K562 (cell line): Measurements from ENCODE around the gene DNAJB4. TPM values are rescaled to one million over a fixed set of nuclear protein-coding genes. Genes with fewer than 3 reads are reported as not detected.

ENCODE experiments used
- ATAC-seq: fragments of 200-7000 bp; cut with Tn5 transposase; 3 replicates; pipeline ENCODE4 v1.9.1; 2020; ENCODE audit warnings: moderate library complexity
- BruUV-seq: library from RNA; stranded (reverse); fragments of 400-500 nt; replicated peaks from 2 replicates; lab custom pipeline; 2021; lab: Mats Ljungman, UMichigan
- CTCF ChIA-PET: fragments of 300-600 bp; formaldehyde crosslinking; extraction: SDS; loops from one replicate; lab custom pipeline; 2021; ENCODE audit warnings: low intra/inter-chr PET ratio; lab: Yijun Ruan, JAX
- POLR2A ChIA-PET: fragments of 300-600, 350-650 bp; sonication (Branson Sonifier 250); formaldehyde crosslinking; extraction: SDS; loops from one replicate; lab custom pipeline; 2021; ENCODE audit warnings: antibody characterized with exemption, inconsistent platforms; lab: Yijun Ruan, JAX
- DNase-seq, 4 experiments: peaks; one replicate each; pipeline versions ENCODE4 v3.0.0 to v3.0.0-alpha.2; 2011 to 2018; ENCODE audit warnings: low spot score in 3 of 4, mixed read lengths in 3 of 4; ENCODE audit errors: extremely low read depth in 1 of 4
- FAIRE-seq: peaks from 2 replicates; lab custom pipeline; 2011; peaks lifted over from hg19 to GRCh38; lab: Jason Lieb, UNC
- H2AFZ ChIP-seq: 2 replicates; pipeline ENCODE4 v1.6.0; 2011; ENCODE audit warnings: low read depth, low read length, control low read depth, inconsistent platforms
- H3K27ac ChIP-seq: fragments of 200-600 bp; 3 replicates; pipeline ENCODE4 v1.8.0; 2011; ENCODE audit warnings: low read depth, mild to moderate bottlenecking, control low read depth, inconsistent platforms, low read length, moderate library complexity, mixed read lengths; ENCODE audit errors: extremely low read depth
- H3K27me3 ChIP-seq, 2 experiments: fragments of 300-600 bp in 1 of 2; 2 replicates in 1 of 2; 3 replicates in 1 of 2; pipeline versions ENCODE4 v1.6.0 to v1.8.0; 2011; ENCODE audit warnings: inconsistent platforms in 2 of 2, low read length in 2 of 2, mild to moderate bottlenecking in 1 of 2, mixed read lengths in 1 of 2, moderate library complexity in 1 of 2; ENCODE audit not compliant: control insufficient read depth in 2 of 2, insufficient read depth in 2 of 2
- H3K36me3 ChIP-seq: fragments of 300-600 bp; 3 replicates; pipeline ENCODE4 v1.8.0; 2011; ENCODE audit warnings: mild to moderate bottlenecking, low read length, inconsistent platforms; ENCODE audit not compliant: control insufficient read depth, insufficient read depth
- H3K4me1 ChIP-seq, 2 experiments: fragments of 200-600 bp in 1 of 2; replicated peaks in 1 of 2; 2 replicates in 1 of 2; 3 replicates in 1 of 2; pipeline versions ENCODE4 v1.5.1 to v1.8.0; 2011; ENCODE audit warnings: inconsistent platforms in 2 of 2, low read length in 2 of 2, mild to moderate bottlenecking in 1 of 2, mixed read lengths in 1 of 2, moderate library complexity in 1 of 2; ENCODE audit not compliant: control insufficient read depth in 2 of 2, insufficient read depth in 2 of 2
- H3K4me2 ChIP-seq: 2 replicates; pipeline ENCODE4 v1.6.1; 2011; ENCODE audit warnings: low read length, control low read depth, inconsistent platforms, mixed read lengths; ENCODE audit not compliant: insufficient read depth
- H3K4me3 ChIP-seq: fragments of 200-600 bp; sonication (generic), shearing (Covaris generic); 2 replicates; pipeline ENCODE4 v1.5.1; 2016; ENCODE audit warnings: control low read depth, inconsistent platforms
- H3K79me2 ChIP-seq: fragments of 200-600 bp; 3 replicates; pipeline ENCODE4 v1.8.0; 2011; ENCODE audit warnings: low read length, inconsistent platforms; ENCODE audit not compliant: control insufficient read depth, insufficient read depth
- H3K9ac ChIP-seq, 2 experiments: 2 replicates each; pipeline versions ENCODE4 v1.6.0 to v1.6.1; 2011; ENCODE audit warnings: low read depth in 2 of 2, low read length in 2 of 2, control low read depth in 1 of 2, inconsistent platforms in 1 of 2, mild to moderate bottlenecking in 1 of 2, mixed read lengths in 1 of 2; ENCODE audit not compliant: insufficient read depth in 1 of 2
- H3K9me1 ChIP-seq: one replicate; pipeline ENCODE4 v1.6.0; 2011; ENCODE audit warnings: inconsistent platforms, mild to moderate bottlenecking, low read length, moderate library complexity; ENCODE audit not compliant: control insufficient read depth, insufficient read depth
- H3K9me3 ChIP-seq: replicated peaks from 2 replicates; pipeline ENCODE4 v1.5.1; 2011; ENCODE audit warnings: low read depth, low read length, inconsistent platforms; ENCODE audit not compliant: control insufficient read depth, insufficient read depth
- H4K20me1 ChIP-seq: replicated peaks from 2 replicates; pipeline ENCODE4 v1.6.1; 2011; ENCODE audit warnings: low read length, inconsistent platforms, mixed read lengths; ENCODE audit not compliant: control insufficient read depth, insufficient read depth
- BCL6 ChIP-seq: fragments of 250-450 bp; sonication (Bioruptor Pico); IDR thresholded peaks from 2 replicates; pipeline ENCODE4 v1.4.0; 2020
- BDP1 ChIP-seq: IDR thresholded peaks from 3 replicates; pipeline ENCODE4 v1.6.1; 2011; ENCODE audit not compliant: insufficient read length, insufficient read depth
- CTCF ChIP-seq, 3 experiments: IDR thresholded peaks in 2 of 3; conservative IDR thresholded peaks in 1 of 3; 2 replicates each; pipeline ENCODE4 v1.5.1; 2011 to 2012; ENCODE audit warnings: low read length in 3 of 3, mild to moderate bottlenecking in 3 of 3, control low read depth in 2 of 3, improper control_type of control experiment in 1 of 3, inconsistent platforms in 1 of 3, low read depth in 1 of 3, mixed read lengths in 1 of 3, moderate library complexity in 1 of 3; ENCODE audit not compliant: insufficient read depth in 2 of 3
- ERF ChIP-seq: fragments of 450-650 bp; formaldehyde crosslinking; IDR thresholded peaks from 2 replicates; pipeline ENCODE4 v1.4.0; 2020; ENCODE audit warnings: mild to moderate bottlenecking, mixed read lengths
- KDM4B ChIP-seq, 2 experiments: fragments of 450-650 bp in 1 of 2; sonication (generic) in 1 of 2; IDR thresholded peaks; 2 replicates each; pipeline ENCODE4 v1.6.1; 2016 to 2017; ENCODE audit warnings: borderline replicate concordance in 2 of 2, antibody characterized with exemption in 1 of 2, low read depth in 1 of 2, mild to moderate bottlenecking in 1 of 2
- MAFG ChIP-seq: fragments of 450-650 bp; conservative IDR thresholded peaks from 2 replicates; pipeline ENCODE4 v1.6.1; 2016; ENCODE audit warnings: missing genetic modification characterization, missing compliant biosample characterization
- REST ChIP-seq, 2 experiments: fragments of 450-650 bp; formaldehyde crosslinking in 1 of 2; IDR thresholded peaks; 2 replicates each; pipeline versions ENCODE4 v1.4.0 to v1.6.1; 2014 to 2020; ENCODE audit warnings: mild to moderate bottlenecking in 2 of 2, borderline replicate concordance in 1 of 2, low read depth in 1 of 2
- SREBF1 ChIP-seq: fragments of 150-350 bp; IDR thresholded peaks from 2 replicates; pipeline ENCODE4 v1.6.1; 2014; ENCODE audit warnings: antibody characterized with exemption, low read depth, low read length, borderline replicate concordance
- ZFP1 ChIP-seq: fragments of 450-650 bp; formaldehyde crosslinking; IDR thresholded peaks from 2 replicates; pipeline ENCODE4 v1.4.0; 2020; ENCODE audit warnings: mild to moderate bottlenecking, mixed read lengths
- ZKSCAN3 ChIP-seq: fragments of 250-450 bp; sonication (Bioruptor Pico); IDR thresholded peaks from 2 replicates; pipeline ENCODE4 v1.4.0; 2020
- ZNF212 ChIP-seq: fragments of 450-650 bp; formaldehyde crosslinking; IDR thresholded peaks from 2 replicates; pipeline ENCODE4 v1.4.0; 2020; ENCODE audit warnings: mild to moderate bottlenecking
- ZNF512 ChIP-seq: IDR thresholded peaks from 2 replicates; pipeline ENCODE4 v1.6.1; 2016; ENCODE audit warnings: missing genetic modification characterization, missing compliant biosample characterization
- WGBS: fragments of 100-300 bp; shearing (Covaris generic); methylation state at CpG from one replicate; pipeline ENCODE4 v1.1.6; 2016; ENCODE audit warnings: low coverage, mixed read lengths; ENCODE audit not compliant: insufficient coverage; ENCODE audit errors: missing lambda C conversion rate; 5-methylcytosine and 5-hydroxymethylcytosine counted together
- in situ Hi-C: fragments of 300-500 bp; cut with MboI; formaldehyde crosslinking; loops from 4 replicates; pipeline ENCODE4 v1.15.0; 2018; ENCODE audit warnings: inconsistent platforms, mixed read lengths
- intact Hi-C: fragments of 100-400 bp; cut with micrococcal nuclease; formaldehyde crosslinking; loops from 2 replicates; pipeline ENCODE4 v1.14.2; 2022
- polyA plus RNA-seq, 8 experiments: library from polyadenylated mRNA; depleted of rRNA in 4 of 8; stranded (reverse) in 5 of 8; unstranded in 3 of 8; fragments of >200 nt; fragmentation: Nextera tagmentation in 2 of 8; fragmentation: Illumina TruSeq in 1 of 8; extraction: Ambion mirVana in 2 of 8; extraction: Trizol in 1 of 8; gene quantifications; 2 replicates each; pipeline versions ENCODE4 v1.2.1 to v1.2.3, GENCODE V29; 2011 to 2014; ENCODE audit warnings: inconsistent platforms in 1 of 8, missing spikeins in 1 of 8
- total RNA-seq, 7 experiments: library from RNA; depleted of rRNA in 6 of 7; stranded (reverse); fragments of >200 nt in 6 of 7; fragmentation: Illumina TruSeq in 2 of 7; extraction: Trizol in 2 of 7; gene quantifications; 2 replicates each; pipeline versions ENCODE4 v1.2.1 to v1.2.3, GENCODE V29; 2011 to 2021; ENCODE audit warnings: low replicate concordance in 1 of 7

Gene DNAJB4
- total and polyA plus RNA-seq, 9 of the 15 experiments (the other 6 are each of a cell fraction or from before 2014, with no cell fraction given): 8.5 to 27.7 (median 19.8) TPM

GRCh38 chr1:77961392-77961791, 43.3 kb upstream of the DNAJB4 start:
- ATAC-seq (no peak), DNase-seq (no peak), FAIRE-seq (no peak)
- in situ Hi-C loops (no loop called here), intact Hi-C loops (no loop called here)
- Histone ChIP-seq H3K4me1 (no peaks in the 10 kb centered on the region), H3K36me3 (peaks cover 100% of the 10 kb centered on the region), H3K27me3 (no peaks in the 10 kb centered on the region), H3K9ac (no peak overlapping the region), H3K9me1 (no peaks in the 10 kb centered on the region), H3K9me3 (no peaks in the 10 kb centered on the region), H4K20me1 (no peaks in the 10 kb centered on the region), H3K79me2 (peaks cover 55% of the 10 kb centered on the region), H3K27ac (no peak overlapping the region), H2AFZ (no peak overlapping the region), H3K4me3 (no peak overlapping the region), H3K4me2 (no peak overlapping the region)
- ChIA-PET POLR2A (interaction anchor here (1.1 to 2.4 kb wide), 2 partner anchors 15 to 17 kb away, joined by 4 to 6 read pairs; partner anchors contain the start of gene FUBP1), CTCF (no interaction called here)
- WGBS: 94% methylated on average over 2 of the region's 2 CpGs
- BruUV-seq: no TSS peak
- TF ChIP-seq BCL6 (CRISPR knock-in tag) (no peak), ZNF512 (tag) (no peak), BDP1 (no peak), MAFG (tag) (no peak), ZFP1 (CRISPR knock-in tag) (no peak), ERF (no peak), SREBF1 (no peak), ZKSCAN3 (CRISPR knock-in tag) (no peak), CTCF (IDR thresholded peaks at IDR 0.05 in 2 of 3, conservative IDR thresholded peaks at IDR 0.05 in 1 of 3; ENCODE audit: insufficient read depth in 2 of 3, low read depth in 1 of 3, low read length in 3 of 3) (no peak), KDM4B (IDR thresholded peaks at IDR 0.05; ENCODE audit: borderline replicate concordance in 2 of 2, low read depth in 1 of 2) (no peak), ZNF212 (CRISPR knock-in tag) (no peak), REST (IDR thresholded peaks at IDR 0.05; ENCODE audit: borderline replicate concordance) (no peak), REST (CRISPR knock-in tag; IDR thresholded peaks at IDR 0.05; ENCODE audit: low read depth) (no peak)
